ENCODE results near the gene BMP5. TPM values are rescaled to one million over a fixed set of nuclear protein-coding genes. Genes with fewer than 3 reads are reported as not detected.

The BMP5 gene
- total RNA-seq, 2 donors from 2014 or later = 0.99 to 1.6 TPM

GRCh38 chr6:55901765-55902270 is 26.4 kb upstream of the BMP5 start:
- peaks cover 6% of the 10 kb centered on the region for H3K4me1 ChIP-seq
- H3K9me3 ChIP-seq = no peaks in the 10 kb centered on the region
- no peaks in the 10 kb centered on the region for H3K36me3 ChIP-seq (replicated peaks in 1 of 2; ENCODE audit: insufficient read depth in 1 of 2, low read depth in 2 of 2)
- WGBS, 2 donors = 9 to 10% methylated on average over 2 of the region's 2 CpGs
- no peak overlapping the region for H3K4me3 ChIP-seq
- no peaks in the 10 kb centered on the region for H3K27me3 ChIP-seq
- DNase-seq (no peak), ATAC-seq (peak; percentile 50)
- TF ChIP-seq POLR2A (IDR thresholded peaks at IDR 0.05) (no peak), CTCF (IDR thresholded peaks at IDR 0.05) (no peak)
- intact Hi-C loops (cut with DNase I) = no loop called here
- no peak overlapping the region for H3K27ac ChIP-seq

GRCh38 chr6:55898342-55898741 is 23.0 kb upstream of the BMP5 start:
- no peak for DNase-seq
- ATAC-seq = no peak
- Histone ChIP-seq H3K4me1 (peaks cover 6% of the 10 kb centered on the region), H3K27me3 (no peaks in the 10 kb centered on the region), H3K9me3 (no peaks in the 10 kb centered on the region), H3K36me3 (replicated peaks in 1 of 2; ENCODE audit: insufficient read depth in 1 of 2, low read depth in 2 of 2) (no peaks in the 10 kb centered on the region), H3K4me3 (no peak overlapping the region), H3K27ac (no peak overlapping the region)
- WGBS, 2 donors = 56 to 66% methylated on average over 3 of the region's 3 CpGs
- no peak for TF ChIP-seq POLR2A (IDR thresholded peaks at IDR 0.05)
- TF ChIP-seq CTCF (IDR thresholded peaks at IDR 0.05) = no peak
- intact Hi-C loops (cut with DNase I) = no loop called here

DNA sequence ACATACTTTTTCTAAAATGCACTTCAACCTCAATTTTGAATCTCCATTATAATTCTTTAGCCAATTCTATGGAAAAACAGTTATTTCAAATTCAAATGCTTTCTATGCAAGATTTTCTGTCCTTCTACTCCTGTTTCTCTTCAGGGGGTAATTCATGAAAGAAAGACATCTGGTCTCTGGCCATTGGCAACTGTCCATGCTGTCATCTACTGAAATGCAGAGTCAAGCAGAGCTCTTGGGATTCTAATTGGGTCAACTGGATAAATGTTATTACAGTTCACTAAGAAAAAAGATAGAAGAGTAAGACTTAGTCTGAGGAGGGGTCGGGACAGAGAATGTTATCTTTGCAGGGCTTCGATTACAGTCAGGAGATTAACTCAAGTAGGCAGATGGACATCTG is 22.0 kb upstream of the BMP5 start:
- Histone ChIP-seq H3K4me3 (no peak overlapping the region), H3K27ac (no peak overlapping the region), H3K4me1 (no peaks in the 10 kb centered on the region), H3K36me3 (replicated peaks in 1 of 2; ENCODE audit: insufficient read depth in 1 of 2, low read depth in 2 of 2) (no peaks in the 10 kb centered on the region), H3K27me3 (no peaks in the 10 kb centered on the region), H3K9me3 (no peaks in the 10 kb centered on the region)
- DNase-seq = no peak
- intact Hi-C loops (cut with DNase I) = no loop called here
- no peak for ATAC-seq
- no peak for TF ChIP-seq CTCF (IDR thresholded peaks at IDR 0.05)
- TF ChIP-seq POLR2A (IDR thresholded peaks at IDR 0.05) = no peak
- 58 to 68% methylated on average over 2 of the region's 2 CpGs for WGBS, 2 donors

DNA sequence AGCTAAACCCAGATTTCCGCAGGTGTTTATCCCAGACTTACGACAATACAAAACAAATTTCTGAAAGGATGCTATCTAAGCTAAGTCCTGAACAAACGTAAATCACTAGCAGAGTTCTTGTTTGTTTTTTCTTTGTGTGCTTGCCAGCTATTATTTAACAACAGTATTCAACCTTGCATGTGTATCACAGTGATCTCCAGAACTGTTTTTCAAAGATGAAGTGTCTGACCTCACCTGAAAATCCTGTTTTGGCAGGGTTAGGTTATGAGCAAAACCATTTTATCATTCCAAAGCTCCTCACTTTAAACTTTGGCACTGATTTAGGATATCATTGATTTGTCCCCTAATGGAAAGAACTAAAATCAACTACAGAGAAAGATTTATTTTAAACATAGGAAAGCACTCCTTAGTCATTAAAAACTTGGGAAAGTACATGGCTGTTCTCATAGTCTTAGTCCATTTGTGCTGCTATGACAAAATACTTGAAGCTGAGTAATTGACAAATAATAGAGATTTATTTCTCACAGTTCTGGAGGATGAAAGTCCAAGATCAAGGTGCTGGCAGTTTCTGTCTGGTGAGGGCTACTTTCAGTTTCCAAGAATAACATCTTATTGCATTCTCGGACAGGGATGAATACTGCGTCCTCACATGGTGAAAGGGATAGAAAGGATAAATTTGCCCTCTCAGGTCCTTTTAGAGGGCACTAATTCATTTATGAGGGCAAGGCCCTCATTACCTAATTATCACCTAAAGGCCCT is 20.8 kb upstream of the BMP5 start:
- no peak for ATAC-seq
- no peak overlapping the region for H3K27ac ChIP-seq

More for the DNA sequence above, 20.8 kb upstream of the BMP5 start:
- Histone ChIP-seq H3K36me3 (replicated peaks in 1 of 2; ENCODE audit: insufficient read depth in 1 of 2, low read depth in 2 of 2) (no peaks in the 10 kb centered on the region), H3K4me3 (no peak overlapping the region), H3K27me3 (no peaks in the 10 kb centered on the region), H3K4me1 (no peaks in the 10 kb centered on the region), H3K9me3 (no peaks in the 10 kb centered on the region)
- intact Hi-C loops (cut with DNase I) = no loop called here
- DNase-seq = no peak
- WGBS, 2 donors = 45 to 50% methylated on average over 5 of the region's 5 CpGs
- no peak for TF ChIP-seq CTCF (IDR thresholded peaks at IDR 0.05)
- TF ChIP-seq POLR2A (IDR thresholded peaks at IDR 0.05) = no peak
